Inflammatory macrophage (primary cell): ENCODE data around the gene TRIM69.

Experiments
- DNase-seq, 2 donors: peaks; one replicate each; pipeline ENCODE4 v3.0.0-alpha.2; 2020 to 2022

TRIM69 gene

DNA sequence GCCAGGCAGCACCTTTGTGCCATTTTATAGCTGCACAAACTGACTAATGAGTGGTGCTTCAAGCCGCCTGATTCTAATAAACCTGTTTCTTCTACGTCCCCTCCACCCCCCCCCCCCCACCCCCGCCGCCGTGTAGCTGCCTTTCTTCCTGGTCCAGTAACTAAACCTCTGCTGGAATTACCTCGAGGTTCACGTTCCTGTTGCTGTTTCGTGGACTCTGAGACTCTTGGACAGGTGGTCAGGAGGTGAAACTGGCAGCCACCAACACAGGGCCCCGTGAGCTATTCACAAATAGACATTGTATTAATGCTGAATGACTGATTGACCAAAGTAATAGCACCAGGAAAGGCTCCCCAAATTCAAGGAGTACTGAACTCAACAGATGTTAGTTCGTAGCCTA is 73.9 kb downstream of the TRIM69 start:
- no peak for DNase-seq

DNA sequence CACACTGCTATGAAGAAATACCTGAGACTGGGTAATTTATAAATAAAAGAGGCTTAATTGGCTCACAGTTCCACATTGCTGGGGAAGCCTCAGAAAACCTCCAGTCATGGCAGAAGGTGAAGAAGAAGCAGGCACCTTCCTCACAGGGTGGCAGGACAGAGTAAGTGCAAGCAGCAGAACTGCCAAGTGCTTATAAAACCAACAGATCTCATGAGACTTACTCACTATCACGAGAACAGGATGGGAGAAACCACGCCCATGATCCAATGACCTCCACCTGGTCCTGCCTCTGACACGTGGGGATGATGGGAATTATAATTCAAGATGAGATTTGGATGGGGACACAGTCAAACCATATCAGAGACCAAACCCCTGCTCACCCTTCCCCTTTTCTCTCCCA is 75.0 kb downstream of the TRIM69 start:
- peak in 1 of 2 donors; percentile 3 for DNase-seq

DNA sequence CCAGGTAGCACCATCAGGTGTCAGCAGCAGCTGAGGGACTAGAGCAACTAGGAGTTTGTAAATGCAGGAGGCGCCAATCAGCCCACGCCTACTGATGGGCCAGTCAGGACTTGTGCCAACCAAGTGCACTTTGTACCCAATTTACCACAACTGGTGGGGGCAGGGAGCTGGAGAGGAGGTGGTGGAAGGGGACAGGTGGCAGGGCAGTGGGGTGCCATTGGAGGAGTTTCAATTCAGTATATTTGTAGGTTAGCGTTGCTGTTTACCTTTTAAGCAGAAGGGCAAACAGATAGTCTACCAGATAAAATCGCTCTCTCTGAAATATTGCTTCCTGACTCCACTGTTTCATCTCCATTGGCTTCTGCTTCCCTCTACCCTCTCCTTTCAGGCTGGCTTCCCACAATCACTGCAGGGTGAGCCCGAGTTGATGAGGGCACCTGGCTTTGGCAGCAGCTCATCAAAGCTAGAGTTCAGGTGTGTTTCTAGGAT is 75.7 kb downstream of the TRIM69 start:
- no peak for DNase-seq

DNA sequence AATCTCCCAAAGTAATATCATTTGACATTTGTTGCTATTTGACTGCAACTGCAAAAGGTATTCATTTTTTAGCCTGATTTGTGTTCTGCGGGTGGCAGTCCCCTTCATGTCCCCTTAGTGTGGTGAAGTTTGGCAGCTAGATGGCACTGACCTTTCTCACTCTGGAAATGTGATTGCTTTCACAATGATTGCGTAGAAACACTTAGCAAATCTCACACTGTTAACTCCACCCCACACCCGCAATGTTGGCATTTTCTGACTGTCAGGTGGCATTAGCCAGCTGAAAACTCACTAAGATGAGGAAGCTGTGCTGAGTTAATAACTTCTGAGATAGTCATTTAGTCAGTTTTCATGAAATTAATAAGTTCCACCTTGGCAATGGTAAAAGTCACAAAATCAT is 76.9 kb downstream of the TRIM69 start:
- DNase-seq: peak; percentile 61 to 65
